ENCODE results near the gene SECISBP2L. TPM values are rescaled to one million over a fixed set of nuclear protein-coding genes. Genes with fewer than 3 reads are reported as not detected.

SECISBP2L gene
- total and polyA plus RNA-seq, 10 of the 15 experiments (the other 5 are each of a cell fraction or from before 2014, with no cell fraction given) = 1.4 to 24.2 (median 10.4) TPM

GRCh38 chr15:48963524-48964113 is 82.6 kb downstream of the SECISBP2L start, which contains the start of gene SHC4:
TSS of gene SHC4 (minus strand) at chr15:48963919. CDS start at chr15:48963015, 904 bp downstream.
- H2AFZ ChIP-seq (ENCODE audit: control insufficient read depth, low read depth, low read length) = peak within 1 kb of the TSS; percentile 25
- BruUV-seq (replicated peaks) = no TSS peak
- no peak for FAIRE-seq
- intact Hi-C loops (cut with micrococcal nuclease; ENCODE audit: unreplicated experiment) (no loop called here), in situ Hi-C loops (cut with MboI) (no loop called here)
- H4K20me1 ChIP-seq (ENCODE audit: control insufficient read depth, insufficient read depth) = no peaks in the 10 kb centered on the region
- no peak within 1 kb of the TSS for H3K27ac ChIP-seq (ENCODE audit: control insufficient read depth, insufficient read depth)
- 0 out of 6 replicates have a peak, but pooled peaks of 1 of the 3 experiments have one; percentile 5 for TF ChIP-seq CTCF (IDR thresholded peaks at IDR 0.05 in 2 of 3, conservative IDR thresholded peaks at IDR 0.05 in 1 of 3; ENCODE audit: control insufficient read depth in 2 of 3, extremely low read depth in 1 of 3, insufficient read depth in 1 of 3, low read depth in 3 of 3, low read length in 3 of 3)
- TF ChIP-seq ATF7 (IDR thresholded peaks at IDR 0.05; ENCODE audit: low read depth) = peak; percentile 58; the same call in 1 of the 2 replicates
- TF ChIP-seq JUNB (IDR thresholded peaks at IDR 0.05) = peak; percentile 36
- peak; percentile 41; the same call in 1 of the 2 replicates for TF ChIP-seq PKNOX1 (IDR thresholded peaks at IDR 0.05)
- TF ChIP-seq ATF2 (IDR thresholded peaks at IDR 0.05; ENCODE audit: low read length) = peak; percentile 66
- TF ChIP-seq BHLHE40 (IDR thresholded peaks at IDR 0.05; ENCODE audit: borderline replicate concordance in 1 of 2, low read depth in 2 of 2, low read length in 1 of 2) = no peak
- no peak for TF ChIP-seq MYC (IDR thresholded peaks at IDR 0.05; ENCODE audit: insufficient read depth, insufficient read length, insufficient replicate concordance, low read length, severe bottlenecking)
- TF ChIP-seq RELA (IDR thresholded peaks at IDR 0.05; ENCODE audit: borderline replicate concordance, partially characterized antibody) = no peak
- 0 out of 2 replicates have a peak, but pooled peaks have one; percentile 7 for TF ChIP-seq NFYB (IDR thresholded peaks at IDR 0.05; ENCODE audit: insufficient read depth, low read depth, low read length)
- no peak for TF ChIP-seq BCL3 (IDR thresholded peaks at IDR 0.05; ENCODE audit: borderline replicate concordance, insufficient read depth, low read depth, low read length, poor library complexity, severe bottlenecking)
- no peak within 1 kb of the TSS for H3K9ac ChIP-seq (ENCODE audit: control insufficient read depth, insufficient read depth, low read length)
- WGBS (ENCODE audit: insufficient coverage, insufficient replicate concordance, low lambda C conversion rate, missing lambda C conversion rate) = 2% methylated on average over 16 of the region's 16 CpGs
- ChIA-PET RAD21 (ENCODE audit: unreplicated experiment) (interaction anchor here (0.8 to 5.1 kb wide), 10 partner anchors 13 to 104 kb away, joined by 3 to 78 read pairs (median 5); partner anchors contain the start of gene EID1), CTCF (interaction anchor here (0.9 to 9.1 kb wide), 13 partner anchors 12 to 182 kb away, joined by 3 to 129 read pairs (median 8); no protein-coding TSS in a partner anchor), SMC1A (ENCODE audit: uncharacterized antibody, unreplicated experiment) (interaction anchor here (0.7 to 6.6 kb wide), 16 partner anchors 11 to 361 kb away, joined by 3 to 112 read pairs (median 6); partner anchors contain the start of genes EID1 and SECISBP2L), POLR2A (no interaction called here)
- H3K4me1 ChIP-seq (ENCODE audit: control insufficient read depth, insufficient read depth, low read length) = no peaks in the 10 kb centered on the region; the same call in 1 of the 2 replicates
- H3K79me2 ChIP-seq (ENCODE audit: control insufficient read depth, insufficient read depth, low read length) = no peaks in the 10 kb centered on the region
- DNase-seq (ENCODE audit: low read depth, low spot score) = no peak
- H3K9me3 ChIP-seq (replicated peaks; ENCODE audit: control insufficient read depth, insufficient read depth, low read length) = no peaks in the 10 kb centered on the region; the same call in 2 of the 3 replicates
- H3K27me3 ChIP-seq (replicated peaks in 1 of 2; ENCODE audit: control insufficient read depth in 2 of 2, insufficient read depth in 2 of 2, low read length in 1 of 2) = peaks cover 0 to 11% of the 10 kb centered on the region in 2 experiments; a peak in 2 of 4 replicates
- H3K4me3 ChIP-seq = peak within 1 kb of the TSS; percentile 54
- ATAC-seq = peak; percentile 34
- H3K36me3 ChIP-seq (ENCODE audit: control insufficient read depth in 2 of 2, insufficient read depth in 2 of 2, low read length in 1 of 2) = no peaks in the 10 kb centered on the region
- peak within 1 kb of the TSS; percentile 94 for H3K4me2 ChIP-seq (ENCODE audit: control insufficient read depth, insufficient read depth)

Data from GM12878 (cell line).